HTR-8/SVneo (cell line): ENCODE measurements around the gene ITGB5.

Experiments
- DNase-seq: peaks from one replicate; pipeline ENCODE4 v3.0.0; 2011; ENCODE audit warnings: low spot score, mixed read lengths; ENCODE audit not compliant: insufficient read length
- FAIRE-seq: peaks from 2 replicates; lab custom pipeline; 2011; peaks lifted over from hg19 to GRCh38; lab: Jason Lieb, UNC

Gene ITGB5, protein sequence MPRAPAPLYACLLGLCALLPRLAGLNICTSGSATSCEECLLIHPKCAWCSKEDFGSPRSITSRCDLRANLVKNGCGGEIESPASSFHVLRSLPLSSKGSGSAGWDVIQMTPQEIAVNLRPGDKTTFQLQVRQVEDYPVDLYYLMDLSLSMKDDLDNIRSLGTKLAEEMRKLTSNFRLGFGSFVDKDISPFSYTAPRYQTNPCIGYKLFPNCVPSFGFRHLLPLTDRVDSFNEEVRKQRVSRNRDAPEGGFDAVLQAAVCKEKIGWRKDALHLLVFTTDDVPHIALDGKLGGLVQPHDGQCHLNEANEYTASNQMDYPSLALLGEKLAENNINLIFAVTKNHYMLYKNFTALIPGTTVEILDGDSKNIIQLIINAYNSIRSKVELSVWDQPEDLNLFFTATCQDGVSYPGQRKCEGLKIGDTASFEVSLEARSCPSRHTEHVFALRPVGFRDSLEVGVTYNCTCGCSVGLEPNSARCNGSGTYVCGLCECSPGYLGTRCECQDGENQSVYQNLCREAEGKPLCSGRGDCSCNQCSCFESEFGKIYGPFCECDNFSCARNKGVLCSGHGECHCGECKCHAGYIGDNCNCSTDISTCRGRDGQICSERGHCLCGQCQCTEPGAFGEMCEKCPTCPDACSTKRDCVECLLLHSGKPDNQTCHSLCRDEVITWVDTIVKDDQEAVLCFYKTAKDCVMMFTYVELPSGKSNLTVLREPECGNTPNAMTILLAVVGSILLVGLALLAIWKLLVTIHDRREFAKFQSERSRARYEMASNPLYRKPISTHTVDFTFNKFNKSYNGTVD

DNA sequence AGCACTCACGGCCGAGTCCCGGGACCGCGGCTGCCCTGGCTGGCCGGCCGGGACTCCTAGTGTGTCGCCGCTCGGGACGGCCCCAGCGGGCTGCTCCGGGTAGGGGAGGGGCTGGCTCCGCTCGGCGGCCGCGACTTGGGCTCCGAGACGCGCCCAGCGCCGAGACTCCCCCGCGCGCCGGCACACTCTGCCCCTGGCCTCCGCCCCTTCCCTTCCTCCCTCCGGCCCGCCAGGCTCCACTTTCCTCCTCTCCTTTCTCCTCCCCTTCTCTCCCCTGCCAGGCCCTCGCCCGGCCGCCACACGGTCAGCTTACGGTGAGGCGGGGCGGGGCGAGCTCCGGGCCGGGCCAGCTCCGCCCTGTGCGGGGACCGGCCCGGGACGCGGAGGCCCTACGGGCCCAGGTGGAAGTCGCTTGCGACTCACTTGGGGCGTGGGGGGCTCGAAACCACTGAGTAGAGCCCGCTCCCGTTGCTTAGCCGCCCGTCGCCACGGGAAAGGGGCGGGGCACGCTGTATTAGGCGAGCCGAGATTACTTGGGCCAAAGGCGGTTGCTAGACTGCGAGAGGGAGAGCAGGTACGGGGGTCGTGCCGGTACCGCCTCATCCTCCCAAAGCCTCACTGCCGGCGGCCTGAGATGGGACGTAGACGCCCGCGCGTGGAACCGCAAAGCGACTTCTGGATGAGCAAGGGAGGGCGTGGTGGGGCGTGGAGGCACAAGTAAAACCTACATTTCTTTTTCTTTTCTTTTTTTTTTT is at the start of gene ITGB5:
TSS of gene ITGB5 (minus strand) at position 189 of the 755 bp plus-strand sequence. CDS start 365 bp downstream, outside the sequence.
- FAIRE-seq: peak; percentile 16

DNA sequence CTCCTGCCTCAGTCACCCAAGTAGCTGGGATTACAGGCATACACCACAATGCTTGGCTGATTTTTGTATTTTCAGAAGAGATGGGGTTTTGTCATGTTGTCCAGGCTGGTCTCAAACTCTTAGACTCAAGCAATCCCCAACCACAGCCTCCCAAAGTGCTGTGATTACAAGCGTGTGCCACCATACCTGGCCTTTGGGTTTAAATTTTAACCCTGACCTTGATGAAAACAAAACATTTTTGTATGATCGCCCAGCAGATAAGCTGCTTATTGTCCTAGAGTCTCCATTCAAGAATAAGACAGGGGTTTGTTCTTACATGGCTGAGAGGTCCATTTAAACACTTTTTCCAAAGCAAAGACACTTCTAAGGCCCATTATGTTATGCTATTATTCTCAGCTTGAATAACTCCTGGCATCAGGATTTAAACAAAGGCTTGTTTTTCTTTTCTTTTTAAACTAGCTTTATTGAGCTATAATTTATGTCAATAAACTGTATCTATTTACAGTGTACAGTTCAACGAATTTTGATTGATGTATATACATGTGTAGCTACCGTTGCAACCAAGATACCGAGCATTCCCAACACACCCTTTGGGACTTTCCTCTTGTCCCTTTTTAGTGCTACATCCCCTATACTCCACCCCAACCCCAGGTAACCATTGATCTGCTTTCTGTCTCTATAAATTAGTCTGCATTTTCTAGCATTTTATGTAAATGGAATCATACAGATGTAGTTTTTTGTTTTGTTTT is 48.8 kb upstream of the ITGB5 start:
- DNase-seq (no peak), FAIRE-seq (no peak)

More for the DNA sequence above, at the start of gene ITGB5:
- DNase-seq: peak; percentile 41

DNA sequence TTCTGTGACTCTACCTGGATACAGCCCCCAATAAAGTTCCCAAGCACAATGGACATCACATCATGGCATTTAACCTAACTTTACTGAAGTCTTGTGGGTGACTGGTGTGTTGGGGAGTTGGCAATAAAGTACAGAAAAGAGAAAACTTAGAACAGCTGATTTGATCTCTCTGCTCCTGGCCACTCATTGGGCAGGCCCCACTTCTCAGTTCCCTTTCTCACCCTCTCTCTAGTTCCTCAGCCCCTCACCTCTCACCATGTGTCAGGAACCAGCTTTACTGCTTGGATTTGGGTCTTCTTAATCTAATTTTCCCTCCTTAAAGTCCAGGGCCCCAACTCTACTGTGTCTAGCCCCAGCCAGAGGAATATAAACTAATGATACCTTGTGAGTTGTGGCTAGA is 48.1 kb upstream of the ITGB5 start:
- FAIRE-seq (no peak), DNase-seq (no peak)

DNA sequence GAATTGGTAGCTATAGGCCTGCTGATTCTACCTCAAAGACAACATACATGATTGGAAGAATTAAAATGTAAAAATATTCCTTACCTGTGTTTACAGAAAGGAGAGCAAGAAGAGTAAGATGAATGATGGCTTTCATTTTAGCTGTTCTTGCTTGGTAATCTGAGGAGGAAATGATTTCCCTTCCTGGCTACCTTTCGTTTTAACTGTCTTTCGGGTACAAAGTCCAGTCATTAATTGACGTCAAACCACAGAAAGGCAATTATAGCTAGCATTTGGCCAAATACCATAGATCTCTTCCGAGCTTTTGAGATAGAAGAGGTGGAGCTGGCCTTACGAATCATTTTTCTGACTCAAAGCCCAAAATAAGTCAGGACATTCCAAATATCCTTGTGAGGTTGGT is 47.4 kb upstream of the ITGB5 start, which contains the start of gene MUC13:
TSS of gene MUC13 (minus strand) at position 175 of the 400 bp plus-strand sequence. CDS start at position 136, 39 bp downstream.
- FAIRE-seq: no peak
- DNase-seq: no peak

DNA sequence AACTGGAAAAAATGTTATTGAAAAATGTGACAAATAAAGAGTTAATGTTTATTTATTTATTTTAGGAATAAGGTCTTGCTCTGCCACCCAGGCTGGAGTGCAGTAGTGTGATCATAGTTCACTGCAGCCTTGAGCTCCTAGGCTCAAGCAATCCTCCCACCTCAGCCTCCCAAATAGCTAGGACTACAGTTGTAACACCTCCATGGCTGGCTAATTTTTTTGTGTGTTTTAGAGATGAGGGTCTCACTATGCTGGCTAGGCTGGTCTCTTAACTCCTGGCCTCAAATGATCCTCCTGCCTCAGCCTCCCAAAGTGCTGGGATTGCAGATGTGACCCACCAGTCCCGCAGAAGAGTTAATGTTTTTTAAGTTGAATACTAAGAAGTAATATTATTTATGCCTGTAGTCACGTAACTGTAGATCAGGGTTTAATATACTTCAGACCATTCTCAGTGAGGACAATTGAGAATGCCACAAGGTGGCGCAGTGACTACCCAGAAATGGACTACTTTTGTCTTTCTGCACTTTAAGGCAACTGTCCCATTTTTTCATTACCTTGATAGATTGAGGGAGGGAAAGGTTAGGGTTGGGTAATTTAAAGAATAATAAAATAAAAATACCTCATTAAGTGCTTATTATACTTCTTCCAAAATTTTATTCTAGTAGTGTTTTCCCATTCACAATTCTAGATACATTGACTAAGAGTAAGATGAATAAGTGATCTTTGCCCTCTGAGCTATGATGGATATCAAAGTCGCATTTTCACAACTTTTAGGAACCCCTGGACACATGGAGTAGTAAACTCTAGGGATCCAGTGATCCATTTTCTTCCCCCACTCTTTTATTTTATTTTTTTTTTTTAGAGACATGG is 41.4 kb upstream of the ITGB5 start:
- no peak for FAIRE-seq
- DNase-seq: peak; percentile 49

DNA sequence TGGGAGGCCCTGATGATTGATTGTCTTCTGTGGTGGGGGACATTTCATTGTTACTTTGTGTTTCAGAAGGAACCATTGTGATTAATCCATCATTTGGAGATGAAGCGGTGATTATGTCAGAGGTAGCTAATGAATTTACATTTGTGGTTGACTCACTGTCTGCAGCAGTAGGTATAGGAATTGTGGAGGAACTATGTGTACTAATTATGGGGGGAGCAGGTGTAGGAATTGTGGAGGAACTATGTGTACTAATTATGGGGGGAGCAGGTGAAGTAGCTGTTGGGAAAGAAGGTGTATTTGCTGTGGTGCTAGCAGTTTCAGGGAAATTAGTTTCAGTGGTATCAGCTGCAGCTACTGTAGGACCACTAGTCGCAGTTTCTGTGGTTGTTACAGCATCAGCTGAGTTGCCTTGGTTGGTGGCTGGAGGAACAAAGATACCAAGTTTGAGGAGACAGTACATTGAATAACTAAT is 40.4 kb upstream of the ITGB5 start:
- FAIRE-seq (no peak), DNase-seq (no peak)

DNA sequence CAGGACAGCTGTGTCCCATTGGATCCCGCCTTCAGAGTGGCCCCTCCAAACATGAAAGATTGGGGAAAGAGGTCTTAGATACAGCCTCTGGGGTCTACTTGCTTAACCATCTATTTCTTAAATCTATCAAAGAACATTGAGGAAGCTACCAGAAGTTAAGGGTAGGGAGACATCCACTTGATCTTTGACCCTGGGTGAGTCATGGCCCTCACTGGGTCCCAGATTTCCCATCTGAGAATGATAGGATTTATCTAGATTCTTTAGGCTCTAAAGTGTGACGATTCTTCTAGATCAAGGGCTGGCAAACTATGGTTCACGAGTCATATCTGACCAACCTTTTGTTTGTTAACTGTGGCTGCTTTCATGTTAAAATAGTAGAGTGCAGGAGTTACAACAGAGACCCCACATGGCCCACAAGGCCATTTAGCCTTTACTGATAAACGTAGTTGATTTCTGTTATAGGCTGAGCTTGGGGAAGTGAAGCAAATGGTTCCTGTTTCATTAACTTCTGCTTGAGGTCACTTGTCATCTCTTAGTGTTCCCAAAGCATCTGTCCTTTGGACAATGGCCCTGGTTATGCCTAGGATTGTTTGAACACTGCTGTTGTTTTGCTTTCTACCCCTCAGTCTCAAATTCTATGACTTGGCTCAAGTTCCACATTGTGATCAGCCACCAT is 39.4 kb upstream of the ITGB5 start:
- no peak for DNase-seq
- FAIRE-seq: no peak

DNA sequence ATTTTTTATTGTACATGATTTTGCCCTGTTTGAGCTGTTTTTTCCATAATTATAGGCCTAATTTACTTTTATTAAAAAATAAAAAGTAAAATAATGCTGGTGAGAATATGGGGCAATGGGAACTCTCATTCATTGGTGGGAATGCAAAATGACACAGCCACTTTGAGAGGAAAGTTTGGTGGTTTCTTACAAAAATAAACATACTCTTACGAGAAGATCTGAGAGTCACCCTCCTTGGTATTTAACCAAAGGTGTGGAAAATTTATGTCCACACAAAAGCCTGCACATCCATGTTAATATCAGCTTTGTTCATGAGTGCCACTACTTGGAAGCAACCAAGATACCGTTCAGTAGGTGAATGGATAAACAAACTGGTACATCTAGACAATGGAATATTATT is 37.6 kb upstream of the ITGB5 start:
- DNase-seq (no peak), FAIRE-seq (no peak)

DNA sequence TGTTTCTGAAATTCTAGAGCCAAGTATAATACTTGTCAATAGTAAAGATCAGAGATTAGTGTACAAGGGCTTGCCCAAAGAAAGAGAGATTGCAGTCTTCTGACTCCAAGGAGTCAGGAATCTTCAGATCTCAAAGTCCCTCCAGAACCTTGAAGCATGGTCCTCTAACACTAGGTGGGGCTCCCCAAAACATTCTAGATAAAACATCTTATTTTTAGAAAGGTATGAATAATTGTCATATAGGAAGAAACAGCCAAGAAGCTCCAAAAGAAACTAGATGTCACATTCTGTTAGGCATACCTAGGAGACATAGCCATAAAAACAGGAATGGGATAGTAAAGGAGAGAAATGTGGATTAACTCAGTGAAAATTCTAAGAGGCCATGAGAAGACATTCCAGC is 36.7 kb upstream of the ITGB5 start:
- FAIRE-seq (no peak), DNase-seq (no peak)

DNA sequence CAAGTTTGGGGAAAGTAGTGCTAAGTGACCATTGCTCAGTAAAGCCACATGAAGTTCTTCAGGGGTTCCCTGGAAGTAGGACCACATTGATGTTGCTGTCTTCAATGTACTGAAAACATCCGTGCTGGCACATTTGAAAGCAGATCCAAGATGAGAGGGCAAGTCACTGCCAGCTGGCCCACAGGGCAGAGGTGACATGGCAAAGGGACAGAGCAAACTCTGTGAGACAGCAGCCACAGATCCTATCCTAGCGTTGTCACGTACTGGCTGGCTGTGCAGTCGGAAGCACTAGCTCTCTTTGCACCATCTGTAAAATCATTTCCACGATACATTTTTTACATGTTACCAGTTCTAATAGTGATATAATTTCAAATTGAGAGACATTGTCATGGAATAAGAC is 33.6 kb upstream of the ITGB5 start:
- DNase-seq: no peak
- no peak for FAIRE-seq

DNA sequence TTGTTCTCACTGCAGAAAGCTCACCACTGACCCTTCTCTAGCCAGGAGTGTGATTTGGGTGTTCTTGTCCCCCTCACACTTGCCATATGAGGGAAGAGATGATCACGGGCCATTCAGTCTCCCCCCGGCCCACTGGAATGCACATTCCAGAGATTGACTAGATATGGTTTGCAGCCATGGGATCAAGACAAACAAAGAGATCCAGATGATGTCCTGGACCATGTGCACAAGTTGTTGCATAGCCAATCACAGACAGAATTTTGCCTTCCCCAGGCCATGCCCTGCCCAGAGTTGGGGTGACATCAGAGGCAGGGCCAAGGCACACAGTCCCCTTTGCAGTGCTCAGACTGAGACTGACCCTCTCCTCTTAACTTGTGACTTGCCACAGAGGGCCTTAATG is 32.6 kb upstream of the ITGB5 start:
- FAIRE-seq (no peak), DNase-seq (no peak)

DNA sequence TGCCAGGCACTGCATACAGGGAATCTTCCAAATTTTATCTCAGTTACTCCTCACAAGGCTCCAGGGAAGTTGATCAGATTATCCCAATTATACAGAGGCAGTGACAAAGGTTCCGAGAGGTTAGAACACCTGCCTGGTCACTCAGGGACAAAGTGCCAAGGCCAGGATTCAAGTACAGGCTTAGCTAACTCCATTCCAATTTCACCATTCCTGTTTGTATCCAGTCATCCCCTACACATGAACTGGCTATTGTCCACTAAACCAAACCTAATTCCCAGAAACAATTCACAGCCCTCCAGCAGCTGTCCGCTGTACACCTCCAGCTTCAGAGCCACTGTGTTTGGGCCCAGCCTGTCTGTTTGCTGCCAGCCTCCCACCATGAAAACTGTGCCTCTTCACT is 31.4 kb upstream of the ITGB5 start:
- DNase-seq (no peak), FAIRE-seq (no peak)

DNA sequence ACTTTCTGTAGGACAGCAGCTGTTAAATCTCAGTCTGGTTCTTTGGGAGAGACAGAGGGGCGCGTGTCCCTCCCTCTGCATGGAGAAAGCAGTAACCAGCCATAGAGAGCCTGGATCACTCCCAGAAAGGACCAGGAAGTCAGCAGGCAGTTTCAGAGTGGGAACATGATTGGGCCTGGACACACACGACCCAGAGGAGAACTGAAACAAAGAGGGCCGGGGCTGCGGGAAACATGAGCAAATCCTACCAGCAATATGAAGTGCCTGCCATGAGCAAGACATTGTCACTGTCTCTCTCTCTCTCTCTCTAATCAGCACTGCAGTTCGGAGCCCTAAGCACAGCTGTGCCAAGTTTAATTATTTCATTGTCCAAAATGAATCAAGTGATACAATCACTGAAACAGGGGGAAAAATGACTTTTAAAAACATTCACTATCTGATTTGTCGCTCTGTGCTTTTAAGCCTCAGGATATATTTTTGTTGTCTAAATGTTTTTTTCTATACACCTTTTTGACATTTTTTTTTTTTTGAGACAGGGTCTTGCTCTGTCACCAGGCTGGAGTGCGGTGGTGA is 29.8 kb upstream of the ITGB5 start:
- DNase-seq (no peak), FAIRE-seq (no peak)

DNA sequence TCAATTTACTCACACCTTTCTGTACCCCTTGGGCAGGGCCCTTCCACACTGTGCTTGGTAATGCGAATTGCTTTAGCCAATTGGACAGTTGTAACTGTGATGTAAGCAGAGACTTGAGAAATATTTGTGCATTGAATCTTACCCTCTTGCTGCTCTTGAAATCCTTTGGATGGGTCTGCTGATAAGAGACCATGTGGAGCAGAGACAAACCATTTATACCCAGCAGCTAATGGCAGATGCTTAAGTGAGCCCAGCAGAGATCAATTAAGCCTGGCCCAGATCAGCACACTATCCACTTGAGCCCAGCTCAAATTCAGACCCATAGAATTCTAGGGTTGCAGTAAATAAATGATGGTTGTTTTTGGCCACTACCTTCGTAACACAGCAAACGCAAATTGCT is 28.1 kb upstream of the ITGB5 start:
- FAIRE-seq: no peak
- DNase-seq: no peak

DNA sequence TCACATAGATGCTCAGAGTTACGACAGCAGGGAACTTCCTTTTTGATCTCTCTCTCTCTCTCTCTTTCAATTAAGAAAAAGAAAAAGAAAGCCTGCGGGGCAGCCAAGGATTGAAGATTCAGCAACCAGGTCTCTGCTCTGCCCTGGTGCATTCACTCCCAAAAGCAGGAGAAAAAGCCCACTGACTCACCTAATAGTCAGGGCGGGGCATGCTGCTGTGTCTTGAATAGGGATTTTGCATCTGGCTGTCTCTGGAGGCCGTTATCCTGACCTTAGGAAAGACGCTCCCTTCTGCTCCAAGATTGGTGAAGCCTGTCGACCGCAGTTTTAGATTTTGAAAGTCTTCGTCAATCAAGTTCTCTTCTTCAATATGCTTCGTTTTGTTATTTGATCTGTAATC is 20.8 kb upstream of the ITGB5 start:
- FAIRE-seq (no peak), DNase-seq (no peak)

DNA sequence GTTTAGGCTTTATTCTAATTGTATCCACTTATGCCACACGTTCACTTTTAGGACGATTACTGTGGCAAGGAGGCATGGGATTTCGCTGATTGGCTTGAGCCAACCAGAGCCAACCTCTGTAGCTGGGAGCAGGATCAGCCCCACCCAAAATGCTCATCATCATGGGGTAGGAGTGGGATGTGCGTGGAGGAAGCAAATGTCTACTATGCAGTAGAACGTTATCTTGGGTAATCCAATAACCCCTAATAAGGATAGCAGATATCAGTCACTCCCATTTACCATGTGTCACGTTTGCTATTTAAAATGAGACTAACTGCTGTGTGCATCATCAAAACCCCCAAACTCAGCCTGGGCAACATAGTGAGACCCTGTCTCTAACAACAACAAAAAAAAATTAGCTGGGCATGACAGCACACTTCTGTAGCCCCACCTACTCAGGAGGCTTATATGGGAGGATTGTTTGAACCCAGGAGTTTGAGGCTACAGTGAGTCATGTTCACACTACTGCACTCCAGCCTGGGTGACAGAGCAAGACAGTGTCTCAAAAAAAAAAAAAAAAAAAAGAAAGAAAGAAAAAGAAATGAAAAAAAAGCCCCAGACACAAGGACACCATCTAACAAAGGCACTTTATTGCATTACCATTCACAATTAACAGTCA is 17.8 kb upstream of the ITGB5 start:
- DNase-seq: no peak
- no peak for FAIRE-seq
